Fibroblast of lung (primary cell): ENCODE results near the gene UACA. TPM values are rescaled to one million over a fixed set of nuclear protein-coding genes. Genes with fewer than 3 reads are reported as not detected.
"Not testable (repeated sequence)": the region's sequence is repeated elsewhere in the genome, so short reads cannot be mapped to it uniquely, and the experiment has no call there.

Experiments used
- DNase-seq, 2 donors: peaks; one replicate each; pipeline versions ENCODE4 v3.0.0 to v3.0.0-alpha.2; 2010; ENCODE audit warnings: low read depth in 2 of 2
- H2AFZ ChIP-seq: 2 replicates; pipeline ENCODE4 v1.5.1; 2012; ENCODE audit warnings: low read length, control low read depth, inconsistent platforms
- H3K27ac ChIP-seq: 2 replicates; pipeline ENCODE4 v1.5.1; 2011; ENCODE audit warnings: low read length, control low read depth; ENCODE audit not compliant: insufficient read depth
- H3K27me3 ChIP-seq: 2 replicates; pipeline ENCODE4 v1.5.1; 2011; ENCODE audit warnings: mild to moderate bottlenecking, low read length; ENCODE audit not compliant: control insufficient read depth, insufficient read depth
- H3K36me3 ChIP-seq: 2 replicates; pipeline ENCODE4 v1.5.1; 2011; ENCODE audit warnings: low read length; ENCODE audit not compliant: control insufficient read depth, insufficient read depth
- H3K4me1 ChIP-seq: 2 replicates; pipeline ENCODE4 v1.5.1; 2011; ENCODE audit warnings: low read length; ENCODE audit not compliant: control insufficient read depth, insufficient read depth; ENCODE audit errors: extremely low read depth
- H3K4me2 ChIP-seq: 2 replicates; pipeline ENCODE4 v1.5.1; 2011; ENCODE audit warnings: low read length, control low read depth; ENCODE audit not compliant: insufficient read depth; ENCODE audit errors: extremely low read depth
- H3K4me3 ChIP-seq, 4 experiments: fragments of 200-600 bp in 1 of 4; sonication (generic) in 1 of 4; replicated peaks in 1 of 4; 2 replicates each; pipeline ENCODE4 v1.5.1; 2011 to 2016; ENCODE audit warnings: low read length in 4 of 4, low read depth in 3 of 4, mild to moderate bottlenecking in 3 of 4, control low read depth in 2 of 4, inconsistent platforms in 1 of 4, mixed read lengths in 1 of 4; ENCODE audit not compliant: insufficient read depth in 1 of 4; ENCODE audit errors: control extremely low read depth in 1 of 4
- H3K79me2 ChIP-seq: 2 replicates; pipeline ENCODE4 v1.5.1; 2012; ENCODE audit warnings: mild to moderate bottlenecking, low read length, inconsistent platforms; ENCODE audit not compliant: control insufficient read depth, insufficient read depth
- H3K9ac ChIP-seq: 2 replicates; pipeline ENCODE4 v1.5.1; 2011; ENCODE audit warnings: mild to moderate bottlenecking, low read length, control low read depth; ENCODE audit not compliant: insufficient read depth
- H3K9me3 ChIP-seq: 2 replicates; pipeline ENCODE4 v1.5.1; 2012; ENCODE audit warnings: low read depth, low read length; ENCODE audit not compliant: control insufficient read depth, insufficient read depth
- H4K20me1 ChIP-seq: 2 replicates; pipeline ENCODE4 v1.5.1; 2011; ENCODE audit warnings: low read length; ENCODE audit not compliant: control insufficient read depth, insufficient read depth; ENCODE audit errors: extremely low read depth
- EZH2 ChIP-seq: IDR thresholded peaks from 2 replicates; pipeline ENCODE4 v1.5.1; 2012; ENCODE audit warnings: low read length, control low read depth, mild to moderate bottlenecking; ENCODE audit errors: missing control alignments
- polyA plus RNA-seq, 2 donors: library from polyadenylated mRNA; depleted of rRNA in 1 of 2; stranded (reverse) in 1 of 2; unstranded in 1 of 2; fragments of >200 nt; gene quantifications; 2 replicates each; pipeline ENCODE4 v1.2.1, GENCODE V29; 2011 to 2012; ENCODE audit warnings: missing spikeins in 1 of 2
- total RNA-seq: library from RNA; depleted of rRNA; stranded (reverse); fragments of >200 nt; gene quantifications from 2 replicates; pipeline ENCODE4 v1.2.1, GENCODE V29; 2014
- TF ChIP-seq, protein P1 (sequence below), 2 donors: IDR thresholded peaks in 1 of 2; conservative IDR thresholded peaks in 1 of 2; 1 replicate in 1 of 2; 2 replicates in 1 of 2; pipeline ENCODE4 v1.5.1; 2011 to 2012; ENCODE audit warnings: low read length in 2 of 2, control low read depth in 1 of 2, inconsistent platforms in 1 of 2, low read depth in 1 of 2, mild to moderate bottlenecking in 1 of 2

The UACA gene
- total and polyA plus RNA-seq, 2 donors (not counting 1 experiment from before 2014, with no cell fraction given), result 170 to 187 TPM

DNA sequence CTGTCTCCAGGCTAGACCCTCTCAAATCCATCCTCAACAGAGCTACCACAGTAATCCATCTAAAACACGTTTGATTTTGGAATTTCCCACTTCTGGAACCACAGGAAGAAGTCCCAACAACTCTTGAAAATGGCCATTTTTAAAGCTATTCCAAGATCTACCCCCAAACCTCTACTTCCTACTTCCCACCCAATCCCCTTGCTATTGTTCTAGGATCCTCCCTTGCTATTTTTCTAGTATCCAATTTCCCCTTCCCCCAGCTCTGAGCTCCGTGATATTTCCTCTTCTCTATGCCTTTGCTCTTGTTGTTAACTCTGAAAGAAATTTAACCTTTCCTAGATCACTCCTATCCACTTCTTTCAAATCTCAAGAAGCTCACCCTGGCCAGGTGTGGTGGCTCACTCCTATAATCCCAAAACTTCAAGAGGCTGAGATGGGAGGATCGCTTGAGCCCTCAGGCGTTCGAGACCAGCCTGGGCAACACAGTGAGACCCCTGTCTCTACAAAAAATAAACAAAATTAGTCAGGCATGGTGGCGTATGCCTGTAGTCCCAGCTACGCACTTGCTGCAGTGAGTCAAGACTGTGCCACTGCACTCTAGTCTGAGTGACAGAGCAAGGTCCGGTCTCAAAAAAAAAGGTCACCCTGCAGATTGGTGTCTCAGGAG is 13.0 kb downstream of the UACA start:
- Histone ChIP-seq H3K79me2 (peaks cover 91% of the 10 kb centered on the region), H3K27ac (no peak overlapping the region), H3K36me3 (no peaks in the 10 kb centered on the region), H3K4me1 (peaks cover 6% of the 10 kb centered on the region), H3K27me3 (no peaks in the 10 kb centered on the region), H4K20me1 (no peaks in the 10 kb centered on the region), H2AFZ (no peak overlapping the region), H3K4me3 (no peak overlapping the region), H3K9ac (no peak overlapping the region), H3K9me3 (no peaks in the 10 kb centered on the region), H3K4me2 (no peak overlapping the region)
- no peak for DNase-seq
- TF ChIP-seq, protein P1, sequence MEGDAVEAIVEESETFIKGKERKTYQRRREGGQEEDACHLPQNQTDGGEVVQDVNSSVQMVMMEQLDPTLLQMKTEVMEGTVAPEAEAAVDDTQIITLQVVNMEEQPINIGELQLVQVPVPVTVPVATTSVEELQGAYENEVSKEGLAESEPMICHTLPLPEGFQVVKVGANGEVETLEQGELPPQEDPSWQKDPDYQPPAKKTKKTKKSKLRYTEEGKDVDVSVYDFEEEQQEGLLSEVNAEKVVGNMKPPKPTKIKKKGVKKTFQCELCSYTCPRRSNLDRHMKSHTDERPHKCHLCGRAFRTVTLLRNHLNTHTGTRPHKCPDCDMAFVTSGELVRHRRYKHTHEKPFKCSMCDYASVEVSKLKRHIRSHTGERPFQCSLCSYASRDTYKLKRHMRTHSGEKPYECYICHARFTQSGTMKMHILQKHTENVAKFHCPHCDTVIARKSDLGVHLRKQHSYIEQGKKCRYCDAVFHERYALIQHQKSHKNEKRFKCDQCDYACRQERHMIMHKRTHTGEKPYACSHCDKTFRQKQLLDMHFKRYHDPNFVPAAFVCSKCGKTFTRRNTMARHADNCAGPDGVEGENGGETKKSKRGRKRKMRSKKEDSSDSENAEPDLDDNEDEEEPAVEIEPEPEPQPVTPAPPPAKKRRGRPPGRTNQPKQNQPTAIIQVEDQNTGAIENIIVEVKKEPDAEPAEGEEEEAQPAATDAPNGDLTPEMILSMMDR (conservative IDR thresholded peaks at IDR 0.05 in 1 of 2, IDR thresholded peaks at IDR 0.05 in 1 of 2; ENCODE audit: low read depth in 1 of 2, low read length in 2 of 2), result no peak
- no peak for TF ChIP-seq EZH2

DNA sequence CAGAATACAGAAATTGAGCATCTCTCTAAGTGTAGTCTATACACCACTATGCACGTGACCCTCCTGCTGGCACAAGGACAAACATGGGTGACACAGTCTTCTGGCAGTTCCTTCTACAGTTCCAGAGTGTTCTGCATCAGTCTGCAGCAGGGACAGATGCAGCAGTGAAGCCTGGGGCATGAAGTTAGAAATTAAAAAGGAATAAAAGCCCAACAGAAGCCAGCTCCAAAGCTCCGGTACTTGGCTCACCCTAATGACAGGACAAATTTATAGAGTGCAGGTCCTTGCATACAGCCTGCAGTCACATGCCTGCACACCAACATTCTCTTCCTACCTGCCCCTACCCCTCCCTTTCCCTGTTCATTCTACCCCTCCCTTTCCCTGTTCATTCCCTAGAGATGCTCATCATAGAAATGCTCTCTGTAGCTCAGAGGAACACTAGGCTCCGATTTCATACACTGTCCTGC is 15.0 kb downstream of the UACA start:
- H3K79me2 ChIP-seq, result peaks cover 91% of the 10 kb centered on the region
- H4K20me1 ChIP-seq, result no peaks in the 10 kb centered on the region
- DNase-seq, result peak; percentile 13 to 37

DNA sequence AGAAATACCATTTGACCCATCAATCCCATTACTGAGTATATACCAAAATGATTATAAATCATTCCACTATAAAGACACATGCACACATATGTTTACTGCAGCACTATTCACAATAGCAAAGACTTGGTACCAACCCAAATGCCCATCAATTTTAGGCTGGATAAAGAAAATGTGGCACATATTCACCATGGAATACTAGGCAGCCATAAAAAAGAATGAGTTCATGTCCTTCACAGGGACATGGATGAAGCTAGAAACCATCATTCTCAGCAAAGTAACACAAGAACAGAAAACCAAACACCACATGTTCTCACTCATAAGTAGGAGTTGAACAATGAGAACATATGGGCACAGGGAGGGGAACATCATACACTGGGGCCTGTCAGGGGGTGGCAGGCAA is 16.8 kb downstream of the UACA start:
- H3K9me3 ChIP-seq, H2AFZ ChIP-seq, H3K27me3 ChIP-seq, H3K4me2 ChIP-seq, H3K27ac ChIP-seq, H3K4me3 ChIP-seq, H3K36me3 ChIP-seq, DNase-seq, H4K20me1 ChIP-seq, H3K9ac ChIP-seq: not testable (repeated sequence)
- H3K4me1 ChIP-seq, result peaks cover 23% of the 10 kb centered on the region
- H3K79me2 ChIP-seq, result peaks cover 90% of the 10 kb centered on the region

More for the DNA sequence above, 15.0 kb downstream of the UACA start:
- H3K4me3 ChIP-seq, result no peak overlapping the region
- no peaks in the 10 kb centered on the region for H3K27me3 ChIP-seq
- no peaks in the 10 kb centered on the region for H3K9me3 ChIP-seq
- H2AFZ ChIP-seq, result no peak overlapping the region
- H3K4me1 ChIP-seq, result peaks cover 11% of the 10 kb centered on the region
- TF ChIP-seq, protein P1 (conservative IDR thresholded peaks at IDR 0.05 in 1 of 2, IDR thresholded peaks at IDR 0.05 in 1 of 2; ENCODE audit: low read depth in 1 of 2, low read length in 2 of 2), result no peak
- no peak for TF ChIP-seq EZH2
- H3K9ac ChIP-seq, result no peak overlapping the region
- H3K36me3 ChIP-seq, result no peaks in the 10 kb centered on the region
- no peak overlapping the region for H3K27ac ChIP-seq
- H3K4me2 ChIP-seq, result no peak overlapping the region
